ENCODE data around the gene CCDC27. TPM values are rescaled to one million over a fixed set of nuclear protein-coding genes. Genes with fewer than 3 reads are reported as not detected.

Gene CCDC27
- not detected in 2 replicates for total RNA-seq

- intact Hi-C loops (cut with micrococcal nuclease), result no loop called here
Observed at GRCh38 chr1:3752400-3752945, at the start of gene CCDC27. Gene CCDC27, plus strand, starts transcription at chr1:3752450. Its CDS starts 32 bp downstream, at chr1:3752482.

- intact Hi-C loops (cut with micrococcal nuclease), result no loop called here
Observed at GRCh38 chr1:3702528-3702927, 49.7 kb upstream of the CCDC27 start.

- intact Hi-C loops (cut with micrococcal nuclease), result no loop called here
Observed at GRCh38 chr1:3702990-3703728, 49.1 kb upstream of the CCDC27 start.

- intact Hi-C loops (cut with micrococcal nuclease), result no loop called here
Observed at GRCh38 chr1:3703786-3704371, 48.4 kb upstream of the CCDC27 start.

- intact Hi-C loops (cut with micrococcal nuclease), result no loop called here
Observed at GRCh38 chr1:3705341-3705950, 46.8 kb upstream of the CCDC27 start.

GRCh38 chr1:3706651-3707297 lies 45.5 kb upstream of the CCDC27 start:
- intact Hi-C loops (cut with micrococcal nuclease), result no loop called here

- intact Hi-C loops (cut with micrococcal nuclease), result no loop called here
Observed at GRCh38 chr1:3707298-3707938, 44.8 kb upstream of the CCDC27 start.

- intact Hi-C loops (cut with micrococcal nuclease), result no loop called here
Observed at GRCh38 chr1:3707939-3708328, 44.3 kb upstream of the CCDC27 start.

GRCh38 chr1:3708791-3709190 lies 43.5 kb upstream of the CCDC27 start:
- intact Hi-C loops (cut with micrococcal nuclease), result no loop called here

GRCh38 chr1:3710251-3710650 lies 42.0 kb upstream of the CCDC27 start:
- intact Hi-C loops (cut with micrococcal nuclease), result no loop called here

GRCh38 chr1:3711381-3711779 lies 40.9 kb upstream of the CCDC27 start:
- intact Hi-C loops (cut with micrococcal nuclease), result no loop called here

GRCh38 chr1:3711780-3712451 lies 40.3 kb upstream of the CCDC27 start:
- intact Hi-C loops (cut with micrococcal nuclease), result no loop called here

GRCh38 chr1:3712573-3713535 lies 39.4 kb upstream of the CCDC27 start:
- intact Hi-C loops (cut with micrococcal nuclease), result no loop called here

- intact Hi-C loops (cut with micrococcal nuclease), result no loop called here
Observed at GRCh38 chr1:3713840-3714239, 38.4 kb upstream of the CCDC27 start.

GRCh38 chr1:3714284-3714741 lies 37.9 kb upstream of the CCDC27 start:
- intact Hi-C loops (cut with micrococcal nuclease), result no loop called here

- intact Hi-C loops (cut with micrococcal nuclease), result no loop called here
Observed at GRCh38 chr1:3714814-3715213, 37.4 kb upstream of the CCDC27 start.

- intact Hi-C loops (cut with micrococcal nuclease), result no loop called here
Observed at GRCh38 chr1:3716351-3716750, 35.9 kb upstream of the CCDC27 start.

- intact Hi-C loops (cut with micrococcal nuclease), result no loop called here
Observed at GRCh38 chr1:3717041-3717714, 35.1 kb upstream of the CCDC27 start.
